Measurements from ENCODE around the gene MAML2.

MAML2 gene

DNA sequence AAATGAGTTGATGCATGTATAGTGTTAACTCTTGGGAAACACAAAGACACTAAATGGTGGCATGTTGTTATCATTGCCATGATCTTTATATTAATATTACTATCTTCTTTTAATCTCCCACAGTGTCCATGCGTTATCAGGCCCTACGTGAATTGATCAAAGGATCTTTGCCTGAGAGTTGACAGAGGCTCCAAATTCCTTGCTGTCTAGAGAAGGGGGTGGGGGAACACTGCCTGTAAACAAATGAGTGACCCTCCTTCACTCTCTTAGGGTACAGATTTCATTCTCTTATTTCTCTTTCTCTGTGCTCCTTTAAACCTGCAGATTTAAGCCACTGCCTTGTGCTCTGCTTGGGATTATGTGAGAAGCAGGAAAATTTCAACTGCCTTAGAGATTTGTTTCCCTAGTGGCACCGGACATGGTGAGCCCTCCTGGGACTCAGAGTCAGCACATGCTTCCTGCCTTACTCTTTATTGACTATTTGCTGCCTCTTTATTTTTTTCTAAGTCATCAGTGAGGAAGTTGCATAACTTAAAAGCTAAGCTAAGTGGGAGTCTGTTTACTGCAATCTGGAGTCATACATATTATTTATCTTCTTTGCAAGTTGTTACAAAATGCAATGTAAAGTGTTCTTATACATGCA, 122.9 kb downstream of the MAML2 start:
- H3K36me3 ChIP-seq (ENCODE audit: control insufficient read depth, insufficient read depth, low read length): no peaks in the 10 kb centered on the region
- no peaks in the 10 kb centered on the region for H3K27me3 ChIP-seq (ENCODE audit: control insufficient read depth, insufficient read depth, low read length)
- no peak overlapping the region for H3K4me3 ChIP-seq (ENCODE audit: low read depth, low read length)
- peak overlapping the region; percentile 62 for H3K27ac ChIP-seq (ENCODE audit: low read depth, low read length)
- H3K9me3 ChIP-seq (ENCODE audit: control insufficient read depth, insufficient read depth, low read length): no peaks in the 10 kb centered on the region
- peaks cover 7% of the 10 kb centered on the region for H3K4me1 ChIP-seq (ENCODE audit: control insufficient read depth, insufficient read depth, low read length)
- no peak overlapping the region for H3K9ac ChIP-seq (ENCODE audit: low read depth, low read length)

DNA sequence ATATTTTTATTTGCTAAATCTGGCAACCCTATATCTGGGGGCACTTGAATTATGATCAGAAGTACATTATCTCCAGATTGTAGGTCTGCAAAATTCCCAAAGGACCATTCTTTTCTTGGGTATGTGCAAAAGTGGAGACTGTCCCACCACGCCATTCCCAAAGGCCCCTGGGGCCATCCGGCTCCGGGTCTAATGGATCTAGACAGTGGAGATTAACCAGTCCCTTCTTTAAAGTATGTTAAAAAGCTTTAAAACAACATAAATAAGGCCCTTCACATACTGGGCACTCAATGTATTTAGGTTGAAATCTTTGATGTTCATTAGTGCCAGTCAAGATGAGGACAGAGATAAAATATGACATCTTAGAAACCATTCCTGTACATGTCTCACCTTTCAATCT, 124.1 kb downstream of the MAML2 start:
- Histone ChIP-seq H3K4me1 (ENCODE audit: control insufficient read depth, insufficient read depth, low read length) (peaks cover 12% of the 10 kb centered on the region), H3K4me3 (ENCODE audit: low read depth, low read length) (no peak overlapping the region), H3K9me3 (ENCODE audit: control insufficient read depth, insufficient read depth, low read length) (no peaks in the 10 kb centered on the region), H3K27me3 (ENCODE audit: control insufficient read depth, insufficient read depth, low read length) (no peaks in the 10 kb centered on the region), H3K9ac (ENCODE audit: low read depth, low read length) (no peak overlapping the region), H3K27ac (ENCODE audit: low read depth, low read length) (no peak overlapping the region), H3K36me3 (ENCODE audit: control insufficient read depth, insufficient read depth, low read length) (no peaks in the 10 kb centered on the region)

DNA sequence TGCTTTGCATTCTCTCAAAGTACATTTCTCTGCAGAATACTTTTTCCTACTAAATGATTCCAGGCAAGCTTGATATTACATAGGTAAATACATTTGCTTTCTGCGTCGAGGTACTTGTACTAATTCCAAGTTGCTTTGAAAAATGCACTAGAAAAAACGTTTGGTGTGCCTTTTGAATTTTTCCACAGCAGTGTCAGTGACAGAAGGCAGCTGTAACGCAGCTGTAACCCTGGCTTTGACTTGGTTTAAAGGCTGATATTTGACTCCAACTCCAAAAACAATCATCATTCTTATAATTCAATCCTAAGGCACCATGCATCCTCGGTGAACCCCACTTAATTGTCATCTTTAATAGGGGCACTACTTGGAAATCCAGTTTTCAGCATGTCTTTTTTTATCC, 125.0 kb downstream of the MAML2 start:
- H3K4me1 ChIP-seq (ENCODE audit: control insufficient read depth, insufficient read depth, low read length): peaks cover 15% of the 10 kb centered on the region
- H3K9ac ChIP-seq (ENCODE audit: low read depth, low read length): no peak overlapping the region
- H3K4me3 ChIP-seq (ENCODE audit: low read depth, low read length): no peak overlapping the region
- no peaks in the 10 kb centered on the region for H3K9me3 ChIP-seq (ENCODE audit: control insufficient read depth, insufficient read depth, low read length)
- no peaks in the 10 kb centered on the region for H3K36me3 ChIP-seq (ENCODE audit: control insufficient read depth, insufficient read depth, low read length)
- H3K27me3 ChIP-seq (ENCODE audit: control insufficient read depth, insufficient read depth, low read length): no peaks in the 10 kb centered on the region
- no peak overlapping the region for H3K27ac ChIP-seq (ENCODE audit: low read depth, low read length)

DNA sequence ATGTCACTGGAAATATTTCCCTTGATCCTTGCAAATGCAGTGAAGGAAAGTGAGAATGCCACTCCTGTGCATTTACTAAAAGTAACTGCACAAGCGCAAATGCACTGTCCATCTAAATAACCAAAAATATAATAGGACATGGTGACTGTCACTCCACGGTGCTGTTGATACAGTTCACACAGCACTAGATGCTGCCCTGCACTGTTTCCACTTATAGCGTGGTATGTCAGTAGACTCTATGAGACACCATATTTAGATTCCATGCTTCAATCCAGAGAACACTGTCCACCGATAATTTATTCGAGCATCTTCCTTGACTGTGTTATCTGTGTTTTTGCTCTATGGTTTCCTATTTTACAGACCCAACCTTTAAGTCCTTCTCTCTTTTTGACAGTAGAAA, 125.8 kb downstream of the MAML2 start:
- no peaks in the 10 kb centered on the region for H3K36me3 ChIP-seq (ENCODE audit: control insufficient read depth, insufficient read depth, low read length)
- H3K4me3 ChIP-seq (ENCODE audit: low read depth, low read length): no peak overlapping the region
- no peaks in the 10 kb centered on the region for H3K9me3 ChIP-seq (ENCODE audit: control insufficient read depth, insufficient read depth, low read length)
- no peaks in the 10 kb centered on the region for H3K27me3 ChIP-seq (ENCODE audit: control insufficient read depth, insufficient read depth, low read length)
- H3K27ac ChIP-seq (ENCODE audit: low read depth, low read length): no peak overlapping the region
- H3K4me1 ChIP-seq (ENCODE audit: control insufficient read depth, insufficient read depth, low read length): peaks cover 23% of the 10 kb centered on the region
- H3K9ac ChIP-seq (ENCODE audit: low read depth, low read length): no peak overlapping the region

DNA sequence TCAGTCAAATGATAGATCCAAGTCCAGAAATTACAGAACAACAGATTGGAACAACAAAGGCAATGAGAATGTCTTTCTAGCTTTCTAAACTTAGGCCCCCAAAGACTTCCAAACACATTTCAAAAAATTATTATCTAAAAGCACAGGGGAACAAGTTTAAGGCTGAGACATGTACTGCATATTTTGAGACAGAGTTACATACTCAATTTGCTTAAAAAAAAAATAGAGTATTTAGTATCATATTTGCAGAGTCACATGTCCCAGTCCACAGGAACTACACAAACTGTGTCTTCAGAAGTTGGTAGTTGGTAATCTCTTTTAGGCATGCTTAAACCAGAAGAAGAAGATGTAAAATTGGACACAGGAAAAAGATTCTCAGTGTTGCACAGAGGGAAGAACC, 127.2 kb downstream of the MAML2 start:
- Histone ChIP-seq H3K9ac (ENCODE audit: low read depth, low read length) (no peak overlapping the region), H3K27ac (ENCODE audit: low read depth, low read length) (no peak overlapping the region), H3K4me3 (ENCODE audit: low read depth, low read length) (no peak overlapping the region), H3K27me3 (ENCODE audit: control insufficient read depth, insufficient read depth, low read length) (no peaks in the 10 kb centered on the region), H3K36me3 (ENCODE audit: control insufficient read depth, insufficient read depth, low read length) (no peaks in the 10 kb centered on the region), H3K9me3 (ENCODE audit: control insufficient read depth, insufficient read depth, low read length) (no peaks in the 10 kb centered on the region), H3K4me1 (ENCODE audit: control insufficient read depth, insufficient read depth, low read length) (peaks cover 24% of the 10 kb centered on the region)

DNA sequence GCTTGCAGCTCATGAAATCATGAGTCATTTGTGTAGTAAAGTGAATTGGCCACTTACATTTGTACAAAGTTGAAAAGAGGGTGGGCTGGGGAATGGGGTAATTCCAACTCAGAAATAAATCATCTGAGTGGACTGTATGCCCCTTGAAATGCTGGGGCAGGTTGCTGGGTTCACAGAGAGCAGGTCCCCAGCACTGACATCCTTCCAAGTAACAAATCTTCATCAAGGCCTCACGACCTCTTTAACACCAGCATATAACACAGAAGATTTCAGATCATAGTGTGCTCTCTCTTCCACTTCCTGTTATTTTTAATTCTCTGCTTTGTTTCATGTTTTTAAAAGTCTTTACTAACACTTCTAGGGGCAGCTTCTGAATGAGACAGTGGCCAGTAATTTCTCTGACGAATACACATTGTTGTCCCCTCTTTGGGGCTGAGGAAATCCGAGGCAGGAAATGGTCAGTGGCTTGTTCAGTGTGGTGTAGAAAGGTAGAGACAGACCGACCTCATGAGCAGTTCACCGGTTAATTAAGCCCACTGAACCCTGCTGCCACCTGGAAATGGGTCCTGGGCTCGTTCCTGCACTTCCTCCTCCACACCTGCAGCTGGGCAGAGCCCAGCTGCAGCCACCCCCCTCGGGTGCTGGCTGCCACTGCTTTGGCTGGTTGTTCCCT, 127.7 kb downstream of the MAML2 start:
- H3K4me3 ChIP-seq (ENCODE audit: low read depth, low read length): no peak overlapping the region
- peaks cover 22% of the 10 kb centered on the region for H3K4me1 ChIP-seq (ENCODE audit: control insufficient read depth, insufficient read depth, low read length)
- no peak overlapping the region for H3K27ac ChIP-seq (ENCODE audit: low read depth, low read length)

DNA sequence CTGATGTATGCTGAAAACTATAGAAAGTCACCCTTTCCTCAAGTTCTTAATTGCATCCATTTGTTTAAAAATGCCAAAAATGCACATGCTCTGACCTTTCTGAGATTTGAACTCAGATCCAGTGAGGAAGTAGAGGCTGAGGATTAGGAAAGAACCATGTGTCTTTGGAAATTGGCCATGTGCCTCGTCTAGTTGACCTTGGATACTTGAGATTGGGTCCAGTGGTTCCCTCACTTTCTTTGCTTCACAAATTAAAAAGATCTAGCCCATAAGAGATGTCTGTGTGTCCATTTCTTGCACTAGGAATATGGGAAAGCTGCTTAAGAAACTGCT, 128.3 kb downstream of the MAML2 start:
- no peaks in the 10 kb centered on the region for H3K9me3 ChIP-seq (ENCODE audit: control insufficient read depth, insufficient read depth, low read length)
- no peak overlapping the region for H3K4me3 ChIP-seq (ENCODE audit: low read depth, low read length)
- no peak overlapping the region for H3K9ac ChIP-seq (ENCODE audit: low read depth, low read length)
- no peaks in the 10 kb centered on the region for H3K27me3 ChIP-seq (ENCODE audit: control insufficient read depth, insufficient read depth, low read length)
- peaks cover 17% of the 10 kb centered on the region; the same call in 1 of the 2 replicates for H3K4me1 ChIP-seq (ENCODE audit: control insufficient read depth, insufficient read depth, low read length)
- H3K36me3 ChIP-seq (ENCODE audit: control insufficient read depth, insufficient read depth, low read length): no peaks in the 10 kb centered on the region
- H3K27ac ChIP-seq (ENCODE audit: low read depth, low read length): no peak overlapping the region

More for the DNA sequence above, 127.7 kb downstream of the MAML2 start:
- Histone ChIP-seq H3K36me3 (ENCODE audit: control insufficient read depth, insufficient read depth, low read length) (no peaks in the 10 kb centered on the region), H3K9ac (ENCODE audit: low read depth, low read length) (no peak overlapping the region), H3K27me3 (ENCODE audit: control insufficient read depth, insufficient read depth, low read length) (no peaks in the 10 kb centered on the region), H3K9me3 (ENCODE audit: control insufficient read depth, insufficient read depth, low read length) (no peaks in the 10 kb centered on the region)

DNA sequence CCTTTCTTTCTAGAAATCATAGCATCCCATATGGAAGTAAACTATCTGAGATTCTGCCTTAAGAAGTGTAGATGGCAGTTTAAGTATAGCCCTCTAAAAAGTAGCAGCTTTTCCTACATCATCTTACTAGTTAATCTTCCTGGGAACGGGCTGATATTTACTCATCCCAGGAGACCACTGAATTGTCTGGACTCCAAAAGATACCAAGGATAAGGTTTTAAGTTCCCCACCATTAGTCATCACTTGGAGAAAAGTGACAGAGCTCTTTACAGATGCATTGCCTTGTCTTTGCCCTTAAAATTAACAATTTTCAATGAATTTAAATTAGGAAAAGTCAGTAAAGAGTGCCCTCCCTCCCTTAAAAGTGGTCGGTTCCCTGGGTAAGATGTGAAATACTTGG, 129.5 kb downstream of the MAML2 start:
- H3K9ac ChIP-seq (ENCODE audit: low read depth, low read length): no peak overlapping the region
- peaks cover 19% of the 10 kb centered on the region; the same call in 1 of the 2 replicates for H3K4me1 ChIP-seq (ENCODE audit: control insufficient read depth, insufficient read depth, low read length)
- no peaks in the 10 kb centered on the region for H3K36me3 ChIP-seq (ENCODE audit: control insufficient read depth, insufficient read depth, low read length)
- H3K27ac ChIP-seq (ENCODE audit: low read depth, low read length): peak overlapping the region; percentile 59
- no peak overlapping the region for H3K4me3 ChIP-seq (ENCODE audit: low read depth, low read length)
- no peaks in the 10 kb centered on the region for H3K27me3 ChIP-seq (ENCODE audit: control insufficient read depth, insufficient read depth, low read length)
- H3K9me3 ChIP-seq (ENCODE audit: control insufficient read depth, insufficient read depth, low read length): no peaks in the 10 kb centered on the region

DNA sequence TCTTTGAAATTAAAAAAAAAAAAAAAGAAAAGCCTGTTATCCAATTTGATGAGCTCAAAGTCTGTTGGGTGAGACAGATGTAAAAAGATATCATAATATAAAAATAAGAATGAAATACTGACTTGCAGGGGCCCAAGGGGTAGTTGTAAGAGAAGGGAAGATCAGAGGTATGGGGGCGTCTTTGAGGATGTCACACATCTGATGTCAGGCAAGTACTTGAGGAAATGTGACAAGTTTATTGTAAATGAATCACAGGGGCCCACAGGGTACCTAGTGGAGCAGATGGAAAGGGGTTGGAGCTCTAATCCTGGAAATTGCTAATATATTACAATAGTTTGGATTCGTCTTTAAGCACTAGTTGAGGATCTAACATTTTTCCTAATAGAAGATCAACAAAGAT, 131.6 kb downstream of the MAML2 start:
- H3K27ac ChIP-seq (ENCODE audit: low read depth, low read length): no peak overlapping the region

DNA sequence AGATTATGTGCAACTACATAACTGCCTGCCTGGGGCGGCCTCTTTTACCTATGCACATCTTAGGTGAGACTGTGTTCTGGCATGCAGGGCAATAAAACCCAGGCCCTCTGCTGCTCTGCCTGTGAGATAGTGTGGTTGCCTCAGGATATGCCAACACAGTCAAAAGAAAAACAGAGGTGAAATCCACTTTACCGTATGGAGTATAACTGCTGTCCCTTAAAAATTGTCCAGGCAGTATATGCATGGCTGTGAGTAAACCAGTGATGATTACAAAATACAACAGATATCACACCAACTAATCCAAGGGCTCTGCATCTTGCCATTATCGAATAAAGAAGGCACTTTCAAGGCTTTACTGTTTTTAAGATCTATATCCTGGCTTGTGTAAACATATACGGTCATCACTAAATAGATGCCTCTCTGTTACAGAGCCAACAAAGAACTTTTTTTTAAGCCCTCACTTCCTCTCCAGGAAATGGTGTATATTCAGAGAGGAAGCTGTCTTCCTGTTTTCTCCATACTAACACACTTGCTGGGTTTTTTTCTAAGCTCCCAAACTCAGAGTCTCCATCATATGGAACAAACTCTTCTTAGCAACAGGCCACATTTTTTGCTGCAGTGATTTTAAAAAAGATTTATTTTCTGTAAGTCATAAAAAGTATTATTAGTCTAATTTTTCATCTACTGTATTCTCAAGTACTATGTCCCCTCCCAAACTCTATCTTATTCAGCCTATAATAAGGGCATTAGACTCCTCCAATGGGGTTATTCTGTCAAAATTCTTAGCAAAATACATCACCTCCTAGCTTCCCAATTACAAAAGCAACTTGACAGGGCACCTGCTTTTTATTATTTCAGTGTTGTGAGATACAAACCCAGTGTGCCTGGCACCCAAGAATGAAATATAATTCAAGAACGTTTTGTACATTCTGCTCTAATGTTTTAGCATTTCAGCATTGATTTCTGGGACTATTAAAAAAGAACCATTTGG, 135.2 kb downstream of the MAML2 start:
- Histone ChIP-seq H3K4me3 (ENCODE audit: low read depth, low read length) (no peak overlapping the region), H3K9me3 (ENCODE audit: control insufficient read depth, insufficient read depth, low read length) (no peaks in the 10 kb centered on the region), H3K27me3 (ENCODE audit: control insufficient read depth, insufficient read depth, low read length) (no peaks in the 10 kb centered on the region), H3K4me1 (ENCODE audit: control insufficient read depth, insufficient read depth, low read length) (peaks cover 26% of the 10 kb centered on the region), H3K9ac (ENCODE audit: low read depth, low read length) (0 out of 2 replicates have a peak overlapping the region, but pooled peaks have one; percentile 11), H3K36me3 (ENCODE audit: control insufficient read depth, insufficient read depth, low read length) (no peaks in the 10 kb centered on the region), H3K27ac (ENCODE audit: low read depth, low read length) (peak overlapping the region; percentile 15)

More for the DNA sequence above, 131.6 kb downstream of the MAML2 start:
- Histone ChIP-seq H3K36me3 (ENCODE audit: control insufficient read depth, insufficient read depth, low read length) (no peaks in the 10 kb centered on the region), H3K9ac (ENCODE audit: low read depth, low read length) (no peak overlapping the region), H3K9me3 (ENCODE audit: control insufficient read depth, insufficient read depth, low read length) (no peaks in the 10 kb centered on the region), H3K4me1 (ENCODE audit: control insufficient read depth, insufficient read depth, low read length) (peaks cover 37% of the 10 kb centered on the region), H3K27me3 (ENCODE audit: control insufficient read depth, insufficient read depth, low read length) (no peaks in the 10 kb centered on the region), H3K4me3 (ENCODE audit: low read depth, low read length) (no peak overlapping the region)

DNA sequence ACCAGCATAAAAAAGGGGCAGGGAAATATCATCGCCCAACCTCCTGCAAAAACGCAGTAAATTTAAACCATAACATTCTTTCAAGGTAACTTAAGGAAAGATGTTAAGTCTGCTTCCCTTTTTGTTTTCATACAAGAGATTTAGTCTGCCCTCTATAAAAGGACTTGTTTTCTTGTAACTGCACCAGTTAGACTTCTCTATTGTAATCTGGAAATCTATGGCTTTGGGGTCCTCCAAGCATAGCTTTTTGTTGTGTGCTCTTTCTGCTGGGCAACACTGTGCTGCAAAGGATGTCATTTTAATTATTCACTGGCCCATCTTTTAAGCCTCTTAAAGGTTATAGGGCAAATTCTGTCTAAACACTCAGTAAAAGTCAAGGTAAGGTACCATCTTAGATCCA, 136.0 kb downstream of the MAML2 start:
- Histone ChIP-seq H3K4me1 (ENCODE audit: control insufficient read depth, insufficient read depth, low read length) (peaks cover 19% of the 10 kb centered on the region), H3K9ac (ENCODE audit: low read depth, low read length) (0 out of 2 replicates have a peak overlapping the region, but pooled peaks have one; percentile 11), H3K4me3 (ENCODE audit: low read depth, low read length) (no peak overlapping the region), H3K9me3 (ENCODE audit: control insufficient read depth, insufficient read depth, low read length) (no peaks in the 10 kb centered on the region), H3K27ac (ENCODE audit: low read depth, low read length) (no peak overlapping the region), H3K27me3 (ENCODE audit: control insufficient read depth, insufficient read depth, low read length) (no peaks in the 10 kb centered on the region), H3K36me3 (ENCODE audit: control insufficient read depth, insufficient read depth, low read length) (no peaks in the 10 kb centered on the region)

Data from HUES48 (cell line).